Measurements from ENCODE around the gene FKBP8. TPM values are rescaled to one million over a fixed set of nuclear protein-coding genes. Genes with fewer than 3 reads are reported as not detected.

The FKBP8 gene
- total RNA-seq, 2 experiments from 2014 or later, result 208 to 211 TPM

DNA sequence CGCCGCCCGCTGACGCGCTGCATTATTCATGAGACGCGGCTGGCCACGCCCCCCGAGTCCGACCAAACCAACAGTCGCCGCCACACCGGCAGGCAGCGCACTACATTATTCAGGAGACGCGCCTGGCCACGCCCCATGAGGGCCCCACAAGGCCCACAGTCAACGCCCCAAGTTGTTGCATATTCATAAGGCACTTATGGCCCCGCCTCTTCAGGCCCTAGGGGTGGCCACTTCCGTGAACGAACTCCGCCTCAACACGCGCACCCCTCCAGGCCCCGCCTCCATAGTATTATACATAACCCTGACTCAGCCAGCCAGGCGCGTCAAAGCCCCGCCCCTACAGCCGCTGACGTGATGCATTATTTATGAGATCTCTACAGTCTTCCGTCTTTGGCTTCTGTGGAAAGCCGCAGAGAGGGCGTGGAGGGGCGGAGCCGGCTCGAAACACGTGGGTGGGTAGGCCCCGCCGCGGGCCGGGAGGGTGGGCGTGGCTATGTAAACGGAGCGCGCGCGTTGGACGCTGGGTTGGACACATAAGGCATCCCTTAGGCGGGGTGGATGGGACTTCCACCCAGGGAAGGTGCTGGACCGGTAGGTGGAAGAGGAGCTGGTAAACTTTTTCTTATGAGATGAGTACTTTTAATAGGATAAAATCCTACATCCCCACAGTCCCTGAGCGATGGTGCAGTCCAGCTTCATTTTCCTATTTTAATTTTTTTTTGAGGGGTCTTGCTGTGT is 21.1 kb downstream of the FKBP8 start:
- H3K36me3 Mint-ChIP-seq (ENCODE audit: low read depth), result no peaks in the 10 kb centered on the region
- ChIA-PET POLR2A (interaction anchor here (0.6 to 2.7 kb wide), 5 partner anchors 21 to 106 kb away, joined by 3 to 15 read pairs (median 4); partner anchors contain the start of genes FKBP8 and KXD1), CTCF (interaction anchor here (0.6 to 3.4 kb wide), 12 partner anchors 12 to 80 kb away, joined by 3 to 25 read pairs (median 4); partner anchors contain the start of genes KXD1 and UBA52)
- H3K27ac Mint-ChIP-seq, result peak overlapping the region; percentile 93
- H3K27me3 Mint-ChIP-seq, result no peaks in the 10 kb centered on the region
- peak; percentile 100 for DNase-seq
- intact Hi-C loops (cut with DNase I, micrococcal nuclease), result loop anchor here (1.0 kb wide), 19 partner anchors 22 to 798 kb away; partner anchors contain the start of genes COPE (in 2 of the 2), DDX49 (in 2 of the 2), KXD1 (in 2 of the 2) and UBA52 (in 2 of the 2)
- ATAC-seq, result peak; percentile 92
- peak overlapping the region; percentile 80 for H3K4me3 Mint-ChIP-seq
- no peaks in the 10 kb centered on the region for H3K9me3 Mint-ChIP-seq (ENCODE audit: low read depth)
- H3K4me1 Mint-ChIP-seq, result peaks cover 14% of the 10 kb centered on the region

GRCh38 chr19:18521692-18522123 is 21.7 kb downstream of the FKBP8 start, which contains the start of gene ELL:
ELL (minus strand) TSS chr19:18522070; CDS start chr19:18522055, 15 bp downstream.
- Mint-ChIP-seq H3K27ac (peak within 1 kb of the TSS; percentile 93), H3K36me3 (ENCODE audit: low read depth) (no peaks in the 10 kb centered on the region), H3K9me3 (ENCODE audit: low read depth) (no peaks in the 10 kb centered on the region), H3K4me1 (peaks cover 16% of the 10 kb centered on the region), H3K27me3 (no peaks in the 10 kb centered on the region), H3K4me3 (peak within 1 kb of the TSS; percentile 80)
- ATAC-seq, result no peak
- intact Hi-C loops (cut with DNase I, micrococcal nuclease), result loop anchor here (1.0 to 2.0 kb wide), 21 partner anchors 23 to 799 kb away; partner anchors contain the start of genes COPE (in 2 of the 2), DDX49 (in 2 of the 2), KXD1 (in 2 of the 2) and UBA52 (in 2 of the 2)
- CTCF ChIA-PET, result interaction anchor here (0.6 to 3.4 kb wide), 10 partner anchors 11 to 274 kb away, joined by 3 to 25 read pairs (median 6); partner anchors contain the start of gene UBA52
- POLR2A ChIA-PET, result interaction anchor here (0.6 to 2.7 kb wide), 6 partner anchors 22 to 391 kb away, joined by 3 to 15 read pairs (median 4); partner anchors contain the start of genes FKBP8 and KXD1
- no peak for DNase-seq

- no peaks in the 10 kb centered on the region for H3K27me3 Mint-ChIP-seq
- H3K4me3 Mint-ChIP-seq, result peak overlapping the region; percentile 80
- POLR2A ChIA-PET, result interaction anchor here (0.6 to 2.7 kb wide), 5 partner anchors 37 to 392 kb away, joined by 3 to 15 read pairs (median 4); partner anchors contain the start of gene KXD1
- CTCF ChIA-PET, result interaction anchor here (0.6 to 3.4 kb wide), 29 partner anchors 10 to 274 kb away, joined by 3 to 25 read pairs (median 5); partner anchors contain the start of genes KXD1, REX1BD and UBA52
- ATAC-seq (no peak), DNase-seq (peak; percentile 44)
- H3K9me3 Mint-ChIP-seq (ENCODE audit: low read depth), result no peaks in the 10 kb centered on the region
- H3K4me1 Mint-ChIP-seq, result peaks cover 22% of the 10 kb centered on the region
- intact Hi-C loops (cut with DNase I, micrococcal nuclease), result loop anchor here in 1 of 2 experiments (1.0 to 2.0 kb wide), 3 partner anchors 24 to 52 kb away; no protein-coding TSS in a partner anchor
- H3K27ac Mint-ChIP-seq, result peak overlapping the region; percentile 90
- no peaks in the 10 kb centered on the region for H3K36me3 Mint-ChIP-seq (ENCODE audit: low read depth)
Measured at GRCh38 chr19:18520848-18521691, 22.3 kb downstream of the FKBP8 start.

GRCh38 chr19:18519962-18520847 is 23.2 kb downstream of the FKBP8 start:
- H3K4me3 Mint-ChIP-seq, result peak overlapping the region; percentile 80
- ATAC-seq (no peak), DNase-seq (peak; percentile 82)
- peaks cover 26% of the 10 kb centered on the region for H3K4me1 Mint-ChIP-seq
- H3K27me3 Mint-ChIP-seq, result no peaks in the 10 kb centered on the region
- ChIA-PET CTCF (interaction anchor here (0.5 to 3.4 kb wide), 35 partner anchors 8 to 217 kb away, joined by 3 to 25 read pairs (median 5); partner anchors contain the start of genes KXD1, REX1BD and UBA52), POLR2A (interaction anchor here (0.5 to 2.7 kb wide), 5 partner anchors 12 to 214 kb away, joined by 3 to 15 read pairs (median 6); partner anchors contain the start of gene KXD1)
- peak overlapping the region; percentile 90 for H3K27ac Mint-ChIP-seq
- intact Hi-C loops (cut with DNase I, micrococcal nuclease), result loop anchor here in 1 of 2 experiments (1.0 to 2.0 kb wide), 3 partner anchors 23 to 51 kb away; no protein-coding TSS in a partner anchor
- no peaks in the 10 kb centered on the region for H3K36me3 Mint-ChIP-seq (ENCODE audit: low read depth)
- H3K9me3 Mint-ChIP-seq (ENCODE audit: low read depth), result no peaks in the 10 kb centered on the region

GRCh38 chr19:18518639-18519038 is 24.7 kb downstream of the FKBP8 start:
- Mint-ChIP-seq H3K9me3 (ENCODE audit: low read depth) (no peaks in the 10 kb centered on the region), H3K4me3 (no peak overlapping the region), H3K4me1 (peaks cover 35% of the 10 kb centered on the region), H3K36me3 (ENCODE audit: low read depth) (no peaks in the 10 kb centered on the region), H3K27ac (no peak overlapping the region), H3K27me3 (no peaks in the 10 kb centered on the region)
- intact Hi-C loops (cut with DNase I, micrococcal nuclease), result no loop called here
- POLR2A ChIA-PET, result no interaction called here
- CTCF ChIA-PET, result interaction anchor here (0.6 to 2.8 kb wide), 6 partner anchors 10 to 70 kb away, joined by 3 to 15 read pairs (median 5); partner anchors contain the start of gene REX1BD
- DNase-seq (no peak), ATAC-seq (no peak)

DNA sequence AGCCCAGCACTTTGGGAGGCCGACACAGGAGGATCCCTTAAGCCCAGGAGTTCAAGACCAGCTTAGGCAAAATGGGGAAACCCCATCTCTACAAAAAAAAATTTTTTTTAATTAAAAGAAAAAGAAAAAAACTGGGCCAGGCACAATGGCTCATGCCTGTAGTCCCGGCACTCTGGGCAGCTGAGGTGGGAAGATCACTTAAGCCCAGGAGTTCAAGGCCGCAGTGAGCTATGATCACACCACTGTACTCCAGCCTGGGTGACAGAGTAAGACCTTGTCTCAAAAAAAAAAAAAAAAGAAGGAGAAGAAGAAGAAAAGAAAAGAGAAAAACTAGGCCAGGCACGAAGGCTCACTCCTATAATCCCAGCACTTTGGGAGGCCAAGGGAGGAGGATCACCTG is 25.8 kb downstream of the FKBP8 start:
- no peaks in the 10 kb centered on the region for H3K27me3 Mint-ChIP-seq
- DNase-seq (no peak), ATAC-seq (no peak)
- no peaks in the 10 kb centered on the region for H3K36me3 Mint-ChIP-seq (ENCODE audit: low read depth)
- POLR2A ChIA-PET, result interaction anchor here (0.6 to 0.7 kb wide), 3 partner anchors 8 to 47 kb away, joined by 3 read pairs; no protein-coding TSS in a partner anchor
- H3K9me3 Mint-ChIP-seq (ENCODE audit: low read depth), result no peaks in the 10 kb centered on the region
- H3K4me3 Mint-ChIP-seq, result no peak overlapping the region
- peaks cover 38% of the 10 kb centered on the region for H3K4me1 Mint-ChIP-seq
- CTCF ChIA-PET, result interaction anchor here (0.7 to 2.0 kb wide), 2 partner anchors 9 to 11 kb away, joined by 3 to 5 read pairs; no protein-coding TSS in a partner anchor
- H3K27ac Mint-ChIP-seq, result no peak overlapping the region
- intact Hi-C loops (cut with DNase I, micrococcal nuclease), result no loop called here

- ATAC-seq (no peak), DNase-seq (no peak)
- intact Hi-C loops (cut with DNase I, micrococcal nuclease), result no loop called here
- Mint-ChIP-seq H3K4me3 (no peak overlapping the region), H3K4me1 (peaks cover 36% of the 10 kb centered on the region), H3K27me3 (no peaks in the 10 kb centered on the region), H3K27ac (peak overlapping the region; percentile 28), H3K9me3 (ENCODE audit: low read depth) (no peaks in the 10 kb centered on the region), H3K36me3 (ENCODE audit: low read depth) (no peaks in the 10 kb centered on the region)
- ChIA-PET CTCF (interaction anchor here (2.0 kb wide), 1 partner anchor 9 kb away, joined by 5 read pairs; no protein-coding TSS in a partner anchor), POLR2A (interaction anchor here (1.1 kb wide), 1 partner anchor 404 kb away, joined by 3 read pairs; the partner anchor contains the start of gene DDX49)
Measured at GRCh38 chr19:18515959-18516358, 27.4 kb downstream of the FKBP8 start.

- no peak overlapping the region for H3K4me3 Mint-ChIP-seq
- no peaks in the 10 kb centered on the region for H3K36me3 Mint-ChIP-seq (ENCODE audit: low read depth)
- no peak overlapping the region for H3K27ac Mint-ChIP-seq
Measured at GRCh38 chr19:18514800-18515682, 28.3 kb downstream of the FKBP8 start.

GRCh38 chr19:18513868-18514267 is 29.5 kb downstream of the FKBP8 start:
- Mint-ChIP-seq H3K27me3 (no peaks in the 10 kb centered on the region), H3K27ac (no peak overlapping the region), H3K4me3 (no peak overlapping the region), H3K9me3 (ENCODE audit: low read depth) (no peaks in the 10 kb centered on the region), H3K36me3 (ENCODE audit: low read depth) (no peaks in the 10 kb centered on the region), H3K4me1 (peaks cover 42% of the 10 kb centered on the region)
- intact Hi-C loops (cut with DNase I, micrococcal nuclease), result no loop called here
- POLR2A ChIA-PET, result no interaction called here
- no peak for ATAC-seq
- CTCF ChIA-PET, result interaction anchor here (1.0 kb wide), 1 partner anchor 18 kb away, joined by 3 read pairs; no protein-coding TSS in a partner anchor
- no peak for DNase-seq

More at GRCh38 chr19:18514800-18515682, 28.3 kb downstream of the FKBP8 start:
- intact Hi-C loops (cut with DNase I, micrococcal nuclease), result no loop called here
- DNase-seq (peak; percentile 33), ATAC-seq (peak; percentile 47)
- ChIA-PET CTCF (interaction anchor here (1.0 to 2.0 kb wide), 2 partner anchors 9 to 19 kb away, joined by 3 to 5 read pairs; no protein-coding TSS in a partner anchor), POLR2A (no interaction called here)
- no peaks in the 10 kb centered on the region for H3K9me3 Mint-ChIP-seq (ENCODE audit: low read depth)
- H3K4me1 Mint-ChIP-seq, result peaks cover 39% of the 10 kb centered on the region
- H3K27me3 Mint-ChIP-seq, result no peaks in the 10 kb centered on the region
